ENCODE measurements around the gene NHS.

Gene NHS

DNA sequence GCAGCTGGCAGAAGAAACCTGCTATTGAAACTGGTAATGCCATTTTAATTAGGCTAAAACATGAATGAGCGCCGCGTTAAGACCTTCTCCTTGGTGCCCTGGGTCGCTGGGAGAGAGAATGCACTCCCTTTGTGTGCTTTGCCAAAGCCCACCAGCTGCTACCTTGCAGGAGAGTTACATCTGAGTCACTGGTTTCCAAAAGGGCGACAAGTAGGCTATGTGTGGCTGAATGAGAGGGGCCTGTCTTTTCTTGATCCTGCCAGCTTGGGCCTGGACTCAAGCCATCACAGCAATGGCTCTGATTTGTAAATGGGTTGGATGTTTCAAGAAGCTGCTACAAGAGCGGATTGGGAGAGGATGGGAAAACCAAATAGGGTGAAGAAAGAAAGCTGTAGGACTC, 81.5 kb downstream of the NHS start:
- no peak for DNase-seq

- DNase-seq: no peak
These were observed 84.1 kb downstream of the NHS start for GRCh38 chrX:17459008-17459611.

GRCh38 chrX:17459661-17460060, 84.7 kb downstream of the NHS start:
- DNase-seq: peak; percentile 66

DNA sequence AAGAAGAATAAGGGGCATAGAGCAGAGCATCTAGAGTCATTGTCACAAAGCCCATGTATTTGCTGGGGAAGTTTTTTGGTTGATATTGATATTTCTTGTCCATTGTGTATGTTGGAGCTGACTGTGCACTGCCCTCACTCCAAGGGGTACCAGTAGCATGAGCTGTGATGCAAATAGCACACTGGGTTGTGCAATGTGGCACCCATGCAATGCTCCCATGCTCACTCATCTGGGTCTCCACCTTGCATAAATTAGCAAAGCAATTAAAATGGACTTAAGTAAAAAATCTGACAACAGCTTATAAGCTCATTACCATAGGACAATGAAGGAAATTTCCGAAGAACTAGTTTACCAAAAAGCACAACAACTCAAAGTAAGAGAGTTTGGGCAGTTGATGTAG, 87.9 kb downstream of the NHS start:
- no peak for DNase-seq

DNA sequence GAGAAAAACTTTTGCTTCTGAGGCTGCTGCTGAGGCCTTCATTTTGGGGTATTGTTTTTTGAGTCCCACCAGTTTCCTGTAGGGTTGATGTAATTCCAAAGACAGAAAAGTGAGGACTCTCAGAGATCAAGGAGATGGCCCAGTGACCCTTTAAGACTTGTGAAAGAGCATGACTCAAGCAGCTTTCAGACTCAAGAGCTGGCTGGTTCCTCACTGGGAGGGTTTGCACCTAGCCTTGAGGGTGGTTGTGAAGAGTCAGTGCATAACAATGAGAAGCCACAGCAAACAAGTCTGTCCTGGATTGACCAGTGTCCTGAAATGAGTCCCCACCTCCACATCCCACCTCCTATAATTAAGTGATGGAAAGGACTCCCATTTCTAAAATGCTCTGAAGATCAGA, 89.2 kb downstream of the NHS start:
- DNase-seq: peak; percentile 39

DNA sequence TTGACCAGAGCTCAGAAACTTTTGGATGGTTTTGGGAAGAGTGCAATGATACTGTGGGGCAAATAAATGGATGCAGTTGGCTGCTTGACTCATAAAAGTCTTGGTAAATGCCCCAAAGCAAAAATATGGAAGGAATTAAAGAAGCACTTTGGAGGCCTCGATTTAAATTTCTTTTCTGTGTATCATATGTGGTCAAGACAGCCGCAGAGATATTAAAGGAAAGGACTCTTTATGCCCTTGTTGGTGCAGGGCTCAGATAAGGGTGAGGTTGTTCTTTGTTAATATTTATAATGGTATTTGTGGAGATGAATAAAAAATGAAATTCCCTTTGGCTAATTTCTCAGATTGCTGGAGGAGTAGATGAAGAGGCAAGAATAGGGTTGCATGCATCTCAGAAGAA, 90.2 kb downstream of the NHS start:
- DNase-seq: no peak

DNA sequence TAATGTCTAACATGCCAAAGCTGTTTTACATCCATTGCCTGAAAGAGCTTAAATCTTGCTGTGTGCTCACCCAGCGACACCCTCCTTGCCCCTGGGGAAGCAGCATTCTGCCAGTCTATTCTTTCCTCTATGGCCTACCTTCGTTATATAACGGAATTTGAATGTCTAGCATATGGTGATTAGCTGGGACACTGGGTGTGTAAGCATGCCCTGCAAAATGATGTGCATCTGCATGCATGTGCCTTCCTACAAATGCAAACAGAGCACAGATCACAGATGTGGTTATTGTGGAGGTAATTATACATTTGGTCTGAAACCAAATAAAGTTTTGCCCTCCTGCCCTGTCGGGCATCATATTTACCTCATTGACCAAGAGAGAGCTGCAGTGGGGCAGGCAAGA, 90.8 kb downstream of the NHS start:
- no peak for DNase-seq

DNA sequence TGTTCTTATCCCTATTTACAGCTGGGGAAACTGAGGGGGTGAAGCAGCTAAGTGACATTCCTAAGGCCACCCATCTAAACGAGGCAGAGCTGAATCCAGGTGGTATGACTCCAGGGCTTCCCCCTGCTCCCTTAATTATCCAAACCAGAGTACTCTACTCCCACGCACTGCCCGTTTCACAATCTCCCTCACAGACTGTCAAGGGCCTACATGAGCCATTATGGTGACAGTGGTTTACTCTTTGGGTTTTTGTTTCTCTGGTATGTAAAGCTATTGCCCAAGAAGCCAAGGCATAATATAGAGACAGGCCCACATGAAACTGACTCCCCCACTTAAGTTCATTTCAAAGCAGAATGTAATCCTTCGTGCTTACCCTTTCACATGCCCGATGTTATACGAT, 95.1 kb downstream of the NHS start:
- peak; percentile 19 for DNase-seq

DNA sequence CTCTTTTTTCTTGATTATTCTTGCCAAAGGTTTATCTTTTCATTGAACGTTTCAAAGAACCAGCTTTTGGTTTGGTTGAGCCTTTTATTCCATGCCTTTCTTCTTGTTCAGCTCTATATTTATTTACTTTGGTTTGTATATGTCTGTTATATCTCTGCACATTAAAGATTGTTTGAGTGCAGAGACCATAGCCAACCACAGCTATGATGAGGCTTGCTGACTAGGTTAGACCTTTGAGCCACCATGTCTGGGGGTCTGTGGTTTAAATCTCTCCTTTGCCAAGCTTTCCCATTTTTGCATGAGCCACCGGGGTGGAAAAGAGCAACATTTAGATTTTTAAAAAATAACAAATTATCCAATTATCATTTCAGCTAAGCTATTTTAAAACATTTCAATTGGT, 96.1 kb downstream of the NHS start:
- no peak for DNase-seq

DNA sequence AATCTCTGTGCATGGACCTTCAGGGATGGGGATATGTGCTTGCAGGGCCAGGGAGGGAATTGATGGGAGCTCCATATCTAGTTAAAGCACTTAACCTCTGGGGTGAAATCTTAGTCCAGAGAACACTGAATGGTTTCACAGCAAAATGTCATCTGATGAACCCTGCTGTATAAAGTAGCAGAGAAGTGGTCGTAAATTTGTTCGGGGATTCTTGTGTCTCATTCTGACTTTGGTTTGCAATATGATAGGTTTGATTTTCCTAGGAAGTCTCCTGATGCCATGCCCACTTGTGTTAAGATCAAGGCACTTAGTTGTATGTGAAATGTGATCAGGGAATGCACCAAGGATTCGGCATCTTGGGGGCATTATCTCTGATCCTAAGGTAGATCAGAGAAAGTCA, 96.9 kb downstream of the NHS start:
- no peak for DNase-seq

DNA sequence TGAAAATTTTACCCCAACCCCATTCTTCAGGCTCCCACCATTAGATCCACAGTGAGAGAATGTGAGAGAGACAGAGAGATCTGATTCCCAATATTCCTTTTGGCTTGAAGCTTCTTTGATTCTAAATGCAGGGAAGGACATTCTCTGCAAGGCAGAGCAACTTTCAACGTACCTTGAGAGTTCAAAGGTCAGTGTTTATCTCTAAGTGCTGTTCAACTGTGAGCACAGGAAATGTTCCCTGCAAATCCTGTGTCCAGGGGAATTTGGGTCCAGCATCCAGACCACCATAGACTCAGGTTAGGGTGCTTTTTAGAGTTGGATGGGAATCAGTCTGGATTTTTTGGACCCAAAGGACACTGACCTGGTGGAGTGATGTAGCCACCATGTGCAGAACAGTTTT, 97.4 kb downstream of the NHS start:
- no peak for DNase-seq

DNA sequence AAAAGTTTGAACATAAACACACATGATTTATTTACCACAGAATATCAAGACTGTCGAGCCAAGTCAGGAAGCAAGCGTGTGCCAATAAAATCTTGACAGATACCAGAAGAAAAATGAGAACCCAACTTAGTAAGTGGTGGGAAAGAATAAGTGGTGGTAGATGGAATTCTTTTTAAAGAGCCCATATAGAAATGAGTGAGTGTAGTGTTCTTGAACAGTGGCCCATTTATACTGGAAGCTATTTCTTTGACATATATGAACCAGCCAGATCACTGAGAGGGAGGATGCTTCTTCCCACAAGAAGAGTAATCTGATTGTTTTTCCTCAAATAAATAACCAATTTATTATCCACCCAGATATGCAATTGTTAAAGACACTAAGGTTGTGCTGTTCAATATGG, 98.0 kb downstream of the NHS start:
- DNase-seq: no peak

GRCh38 chrX:17474892-17475291, 99.9 kb downstream of the NHS start:
- no peak for DNase-seq

GRCh38 chrX:17475449-17476217, 100.6 kb downstream of the NHS start:
- no peak for DNase-seq

DNA sequence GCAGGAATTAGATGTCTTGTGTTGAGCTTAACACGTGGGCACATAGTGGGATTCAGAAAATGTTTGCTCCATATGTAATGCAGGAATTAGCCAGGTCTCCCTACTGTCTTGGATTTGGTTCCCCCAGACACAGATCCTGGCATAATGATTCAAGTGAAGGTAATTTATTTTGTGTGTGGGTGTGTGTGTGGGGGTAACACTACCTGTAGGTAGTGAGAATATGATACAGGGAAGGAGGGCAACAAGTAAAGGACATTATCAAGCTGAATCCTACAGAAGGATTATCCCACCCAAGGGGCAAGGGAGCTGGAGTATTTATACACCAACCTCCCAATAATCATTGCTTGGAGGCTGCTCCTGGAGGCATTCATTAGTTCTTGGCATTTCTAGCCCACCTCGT, 101.4 kb downstream of the NHS start:
- DNase-seq: no peak

DNA sequence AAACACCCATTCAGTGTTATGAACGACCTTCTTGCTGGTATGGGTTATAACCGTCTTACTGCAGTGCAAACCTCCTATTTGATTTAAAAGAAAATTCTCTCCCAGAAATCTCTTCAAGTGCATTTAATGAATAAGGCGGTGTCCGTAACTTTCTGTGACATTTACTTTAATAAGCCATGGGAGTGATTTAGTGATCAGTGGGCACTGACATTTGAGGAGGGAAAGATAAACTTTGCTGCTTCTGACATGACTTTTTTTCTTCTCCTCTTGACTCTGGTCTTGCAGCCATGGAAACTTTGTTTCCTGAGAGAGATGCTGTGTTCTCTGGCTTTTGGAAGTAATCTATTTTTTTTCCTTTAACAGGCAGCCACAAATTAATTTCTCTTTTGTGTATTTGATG, 106.1 kb downstream of the NHS start:
- DNase-seq: no peak

- no peak for DNase-seq
These were observed 109.6 kb downstream of the NHS start for GRCh38 chrX:17484592-17484991.

DNA sequence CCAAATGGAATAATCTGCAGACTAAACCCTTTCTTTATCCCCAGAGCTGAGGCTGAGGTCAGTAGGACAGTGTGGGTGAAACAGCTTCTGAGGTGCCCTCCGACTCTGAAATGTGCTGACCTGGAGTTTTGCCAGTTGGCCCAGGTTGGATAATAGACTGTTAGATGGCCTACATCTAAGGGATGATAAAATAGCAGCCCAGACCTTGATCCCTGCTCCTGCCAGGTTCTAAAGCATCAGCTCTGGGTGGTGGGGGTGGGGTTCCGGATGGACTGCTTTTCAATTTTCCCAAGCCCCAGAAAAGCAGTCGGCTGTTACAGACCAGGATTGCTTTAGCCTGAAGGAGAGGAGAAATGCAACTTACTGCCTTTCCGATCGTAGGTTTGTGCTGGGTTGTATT, 110.4 kb downstream of the NHS start:
- DNase-seq: no peak

GRCh38 chrX:17488036-17488435, 113.0 kb downstream of the NHS start:
- no peak for DNase-seq

GRCh38 chrX:17494216-17494615, 119.2 kb downstream of the NHS start:
- no peak for DNase-seq

DNA sequence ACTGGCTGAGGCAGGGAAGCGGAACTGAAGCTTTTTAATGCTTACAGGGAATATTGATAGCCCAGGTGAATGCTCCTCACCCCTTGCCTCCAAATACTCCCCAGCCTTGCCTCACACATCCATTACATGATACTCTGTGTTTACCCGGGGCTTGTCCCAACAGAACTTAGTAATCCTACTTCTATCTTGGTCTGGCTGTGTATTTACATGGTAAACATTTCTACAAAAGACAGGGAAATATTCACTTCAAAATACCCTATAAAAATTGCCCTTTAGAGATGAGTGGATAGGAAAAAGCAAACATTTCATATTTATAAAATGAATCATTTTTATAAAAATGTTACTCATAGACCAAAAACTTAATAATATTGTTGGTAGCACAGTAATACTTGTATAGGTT, 120.1 kb downstream of the NHS start:
- no peak for DNase-seq

DNA sequence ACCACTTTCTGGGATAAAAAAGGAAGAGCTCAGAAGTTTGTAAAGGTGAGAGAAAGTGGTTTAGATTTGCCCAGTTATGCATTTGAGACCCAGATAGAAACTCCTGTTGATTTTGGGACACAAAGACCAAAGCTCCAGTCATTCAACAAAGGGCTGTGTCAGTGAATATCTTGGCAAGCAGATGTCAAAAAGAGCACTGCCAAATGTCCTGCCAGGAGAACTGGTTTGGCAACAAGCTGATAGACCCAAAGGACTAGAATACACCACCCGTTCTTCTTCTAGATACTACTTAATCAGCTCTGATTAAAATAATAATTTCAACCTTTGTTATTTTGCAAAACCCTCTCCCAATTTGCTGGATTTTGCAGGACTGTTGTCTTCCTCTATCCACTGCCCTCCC, 121.4 kb downstream of the NHS start:
- no peak for DNase-seq

DNA sequence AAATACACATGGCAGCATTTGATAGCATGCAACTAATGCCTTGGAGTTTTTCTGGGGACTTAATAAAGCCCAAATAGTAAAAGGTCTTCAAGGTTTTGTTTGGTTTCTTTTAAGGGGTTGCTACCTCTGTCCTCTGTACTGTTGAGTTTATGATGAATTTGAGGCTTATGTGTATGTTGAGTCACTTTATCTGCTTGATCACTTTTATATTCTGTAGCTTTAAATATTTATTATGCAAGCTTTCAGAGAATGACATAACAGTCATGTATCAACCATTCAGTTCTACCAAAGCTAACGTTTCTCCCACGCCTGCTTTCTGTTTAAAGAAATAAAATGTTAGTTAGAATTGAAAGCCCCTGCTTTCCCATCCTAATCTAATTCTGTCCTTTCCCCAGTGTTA, 122.2 kb downstream of the NHS start:
- DNase-seq: no peak

- DNase-seq: no peak
These were observed 124.5 kb downstream of the NHS start for GRCh38 chrX:17499512-17499911.

- DNase-seq: no peak
These were observed 125.2 kb downstream of the NHS start for GRCh38 chrX:17500145-17500579.
